HG03378 (cell line): ENCODE data around the gene CCDC136.

Experiments used
- ATAC-seq: cut with Tn5 transposase; IDR thresholded peaks from one replicate; pipeline ENCODE4 v1.9.1; 2021; ENCODE audit warnings: mild to moderate bottlenecking, moderate library complexity; ENCODE audit not compliant: unreplicated experiment

CCDC136 gene

GRCh38 chr7:128775744-128776474 lies 15.9 kb upstream of the CCDC136 start, which contains the start of gene OPN1SW:
Gene OPN1SW, minus strand, starts transcription at chr7:128775794. Its CDS starts 13 bp downstream, at chr7:128775781.
- ATAC-seq: no peak

DNA sequence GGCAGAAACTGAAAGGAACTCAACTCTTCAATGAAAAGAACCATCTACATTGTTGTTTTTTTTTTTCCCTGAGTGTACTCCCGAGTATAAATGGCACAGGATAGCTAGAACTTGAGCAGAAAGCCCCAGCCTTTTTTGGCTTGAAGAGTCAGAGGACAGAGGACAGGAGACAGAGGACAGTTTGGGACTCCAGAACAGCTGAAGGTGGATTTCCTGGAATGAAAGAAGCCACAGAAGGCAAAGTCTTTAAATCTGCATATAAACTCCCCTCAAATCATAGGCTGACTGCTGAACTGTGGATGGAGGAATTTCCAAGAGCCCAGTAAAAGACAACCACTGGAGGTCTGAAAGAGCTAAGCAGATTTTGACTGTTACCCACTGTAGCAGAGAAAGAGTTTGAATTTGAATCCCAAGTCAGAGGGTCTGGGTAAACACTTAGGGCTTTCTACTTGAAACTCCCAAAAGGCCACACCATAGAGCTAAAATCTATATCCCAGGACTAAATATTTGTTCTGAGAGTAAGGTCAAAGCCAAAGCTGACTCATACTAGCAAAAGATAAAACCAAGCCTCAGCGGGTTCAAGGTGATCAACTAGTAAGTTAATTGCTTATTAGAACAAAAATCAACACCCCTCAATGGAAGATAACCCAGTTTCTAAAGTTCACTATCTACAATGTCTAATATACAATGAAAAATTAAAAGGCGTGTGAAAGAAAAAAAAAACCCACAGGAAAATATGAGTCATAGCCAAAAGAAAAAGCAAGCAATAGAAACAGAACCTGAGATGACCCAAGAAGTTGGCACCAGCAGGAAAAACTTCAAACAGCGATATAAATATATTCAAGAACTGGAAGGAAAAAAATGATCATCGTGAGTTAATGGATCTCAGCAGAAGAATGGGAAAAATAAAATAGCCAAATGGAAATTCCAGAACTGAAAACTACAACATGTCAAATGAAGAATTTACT lies 14.3 kb upstream of the CCDC136 start:
- no peak for ATAC-seq

- no peak for ATAC-seq
These were observed 12.8 kb upstream of the CCDC136 start for GRCh38 chr7:128778946-128779345.

- ATAC-seq: no peak
These were observed 10.6 kb upstream of the CCDC136 start for GRCh38 chr7:128781126-128781525.

- ATAC-seq: no peak
These were observed 9.9 kb upstream of the CCDC136 start for GRCh38 chr7:128781851-128782250.

DNA sequence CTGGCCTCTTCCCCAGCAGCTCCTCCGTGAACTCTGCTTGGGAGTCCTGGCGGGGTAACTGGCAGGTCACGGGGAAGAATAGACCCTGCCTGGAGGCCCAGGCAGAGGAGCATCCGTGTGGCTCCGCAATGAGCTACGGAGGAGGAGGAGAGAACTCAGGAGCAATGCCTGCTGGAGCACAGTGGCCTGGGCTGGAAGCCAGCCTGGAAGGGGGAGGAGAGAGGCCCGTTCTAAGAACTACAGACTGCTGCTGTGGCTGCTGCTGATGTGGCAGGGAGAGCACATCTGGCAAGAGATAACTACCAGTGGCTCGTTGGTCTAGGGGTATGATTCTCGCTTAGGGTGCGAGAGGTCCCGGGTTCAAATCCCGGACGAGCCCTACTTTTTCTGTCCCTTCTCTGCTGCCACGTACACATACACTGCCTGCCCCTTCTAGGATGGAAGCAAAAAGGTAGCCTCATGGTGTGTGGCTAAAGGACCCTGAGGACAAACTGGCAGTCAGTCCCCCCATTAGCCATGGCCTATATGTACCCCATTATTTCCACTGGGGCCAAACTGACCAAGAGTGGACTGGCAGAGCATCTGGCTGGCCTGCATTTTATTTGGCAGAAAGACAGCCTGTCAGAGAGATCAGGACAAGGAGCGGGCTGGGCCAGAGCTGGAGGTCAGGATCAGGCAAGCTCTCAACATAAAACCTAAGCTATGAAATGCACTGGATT lies 8.5 kb upstream of the CCDC136 start:
- ATAC-seq: no peak

DNA sequence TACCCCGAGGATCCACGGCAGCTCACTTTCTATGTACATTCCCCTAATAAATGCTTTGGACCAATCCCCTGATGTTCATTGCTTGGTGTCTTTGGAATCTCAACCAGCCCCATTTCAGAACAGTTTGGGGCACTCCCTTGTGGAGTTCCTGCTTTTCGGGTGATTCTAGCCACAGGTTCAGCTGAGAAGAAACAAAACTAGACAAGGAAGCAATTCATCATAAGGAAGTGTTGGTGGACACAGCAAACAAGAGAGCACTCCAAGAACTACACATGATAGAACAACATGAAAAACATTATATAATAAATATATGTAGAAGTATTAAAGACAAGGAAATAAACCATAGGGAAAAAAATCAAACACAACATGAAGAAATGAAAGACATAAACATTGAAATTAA lies 6.0 kb upstream of the CCDC136 start:
- ATAC-seq: no peak

GRCh38 chr7:128788446-128789412 lies 3.0 kb upstream of the CCDC136 start:
- ATAC-seq: no peak

DNA sequence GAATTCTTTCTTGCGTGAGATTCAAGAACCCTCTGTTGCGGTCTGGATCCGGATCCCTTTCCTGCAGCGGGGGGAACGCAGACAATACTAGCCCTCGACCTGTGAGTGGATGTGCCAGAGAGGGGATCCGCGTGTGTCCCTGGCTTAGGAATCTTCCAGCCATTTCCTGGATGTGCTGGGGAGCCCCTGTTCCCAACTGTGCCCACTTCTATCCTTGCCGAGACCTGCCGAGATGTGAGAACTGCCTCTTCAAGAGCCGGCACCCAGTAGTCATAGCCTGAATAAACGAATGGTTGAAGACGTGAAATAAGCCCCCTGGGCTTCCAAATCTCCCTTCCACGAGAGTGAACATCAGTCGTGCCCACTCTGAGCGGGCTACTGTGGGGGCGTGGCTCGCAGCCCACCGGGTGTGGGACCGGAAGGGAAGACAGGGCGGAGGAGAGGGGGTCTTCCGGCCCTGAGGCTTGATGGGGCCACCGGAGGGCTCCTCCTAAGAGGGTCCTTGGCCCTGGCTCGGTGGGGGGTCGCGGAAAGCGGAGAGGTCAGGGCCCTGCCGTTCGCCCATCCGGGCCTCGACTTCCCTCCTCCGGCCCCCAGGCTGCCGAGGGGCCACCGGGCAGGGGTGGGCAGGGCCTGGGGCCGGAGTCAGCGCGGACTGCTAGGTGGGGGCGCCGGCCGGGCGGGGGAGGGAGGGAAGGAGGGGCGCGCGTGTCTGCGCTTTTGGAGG lies 1.3 kb upstream of the CCDC136 start:
- ATAC-seq: no peak

GRCh38 chr7:128791972-128792327 lies 182 bp downstream of the CCDC136 start:
- no peak for ATAC-seq

DNA sequence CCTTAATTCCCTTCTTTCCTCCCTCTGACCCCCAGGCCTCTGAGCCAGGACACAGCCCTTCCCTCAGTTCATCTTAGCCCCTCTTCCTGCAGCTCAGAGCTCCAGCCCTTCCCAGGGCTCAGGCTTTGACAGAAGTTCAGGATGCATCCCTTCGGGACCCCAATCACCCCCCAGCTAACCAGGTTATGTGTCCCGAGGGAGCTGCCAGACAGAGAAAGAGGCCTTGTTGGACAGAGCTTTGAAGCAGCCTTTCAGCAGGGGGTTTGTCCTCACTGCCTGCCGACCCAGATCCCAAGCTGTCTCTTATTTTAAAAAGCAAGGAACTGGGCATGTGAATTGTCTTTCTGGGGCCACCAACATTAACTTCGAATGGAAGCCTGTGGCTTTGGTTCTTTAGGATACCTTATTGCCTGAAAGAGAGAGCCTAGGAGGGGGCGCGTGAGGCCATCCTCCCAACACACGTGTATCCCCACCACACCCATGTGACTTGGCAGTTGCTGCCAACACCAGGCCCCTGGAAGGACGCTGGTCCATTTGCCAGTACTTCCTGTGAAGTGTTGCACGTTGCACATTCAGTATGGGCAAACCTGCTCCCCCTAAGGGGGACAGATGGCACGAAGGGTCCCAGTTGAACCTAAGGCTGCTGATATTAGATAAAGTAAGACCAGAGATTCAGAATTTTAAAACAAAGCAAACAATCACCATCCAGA lies 858 bp downstream of the CCDC136 start:
- ATAC-seq: no peak

GRCh38 chr7:128793181-128793547 lies 1.4 kb downstream of the CCDC136 start:
- ATAC-seq: no peak

DNA sequence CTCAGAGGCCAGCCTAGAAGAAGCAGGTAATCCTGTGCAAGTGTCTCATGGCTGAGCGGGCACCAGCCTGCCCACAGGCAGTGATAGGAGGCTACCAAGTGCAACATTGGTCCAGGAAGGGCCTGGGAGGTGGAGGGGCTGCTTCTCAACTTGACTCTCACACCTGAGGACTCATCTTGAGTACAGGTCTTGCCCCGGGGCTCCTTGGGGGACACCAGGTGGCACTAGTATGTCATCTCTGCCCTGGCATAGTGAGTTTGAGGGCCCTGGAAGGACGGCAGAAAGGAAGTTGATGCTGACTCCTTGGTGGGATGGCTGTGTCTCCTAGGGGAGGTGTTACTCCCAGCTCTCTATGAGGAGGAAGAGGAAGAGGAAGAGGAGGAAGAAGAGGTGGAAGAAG lies 2.3 kb downstream of the CCDC136 start:
- ATAC-seq: no peak

DNA sequence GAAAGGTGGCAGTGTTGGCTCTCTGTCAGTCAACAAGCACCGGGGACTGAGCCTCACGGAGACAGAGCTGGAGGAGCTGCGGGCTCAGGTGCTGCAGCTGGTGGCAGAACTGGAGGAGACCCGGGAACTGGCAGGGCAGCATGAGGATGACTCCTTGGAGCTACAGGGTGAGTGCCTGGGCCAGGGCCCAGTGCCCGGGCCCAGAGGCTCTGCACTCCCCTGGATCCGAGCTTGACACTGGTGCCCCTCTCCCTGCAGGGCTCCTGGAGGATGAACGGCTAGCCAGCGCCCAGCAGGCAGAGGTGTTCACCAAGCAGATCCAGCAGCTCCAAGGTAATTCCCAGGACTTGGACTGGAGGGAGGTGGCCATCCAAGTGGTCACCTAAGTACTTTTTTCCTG lies 2.7 kb downstream of the CCDC136 start:
- ATAC-seq: no peak

DNA sequence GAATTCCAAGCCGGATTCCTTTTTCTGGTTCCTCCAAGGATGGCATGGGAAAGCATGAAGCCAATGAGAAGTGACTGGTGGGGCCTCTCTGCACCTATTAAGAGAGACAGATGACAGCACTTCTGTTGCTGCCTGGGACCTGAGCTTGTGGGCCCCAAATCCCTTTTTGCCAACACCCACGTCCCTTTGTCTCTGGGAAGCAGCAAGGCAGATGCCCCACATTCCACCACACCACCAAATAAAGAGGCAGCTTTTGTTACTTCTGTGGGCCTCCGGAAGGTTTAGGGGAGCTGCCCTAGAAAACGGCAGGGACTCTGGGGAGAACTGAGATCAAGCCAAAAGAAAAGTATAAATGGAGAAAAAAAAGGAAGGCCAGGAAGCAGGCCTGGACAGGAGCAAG lies 3.4 kb downstream of the CCDC136 start:
- ATAC-seq: no peak

- no peak for ATAC-seq
These were observed 4.6 kb downstream of the CCDC136 start for GRCh38 chr7:128796327-128796726.

- ATAC-seq: no peak
These were observed 7.7 kb downstream of the CCDC136 start for GRCh38 chr7:128799451-128799850.

- no peak for ATAC-seq
These were observed 8.8 kb downstream of the CCDC136 start for GRCh38 chr7:128800567-128800966.

GRCh38 chr7:128801003-128801402 lies 9.2 kb downstream of the CCDC136 start:
- ATAC-seq: no peak
